NOMO-1 treated with DMSO at 0.1 percent for 48 hours (cell line): ENCODE results near the gene IFT27.

Experiments used
- DNase-seq: peaks from one replicate; lab custom pipeline; 2025; ENCODE audit not compliant: unreplicated experiment; lab: John Stamatoyannopoulos, UW

IFT27 gene, protein sequence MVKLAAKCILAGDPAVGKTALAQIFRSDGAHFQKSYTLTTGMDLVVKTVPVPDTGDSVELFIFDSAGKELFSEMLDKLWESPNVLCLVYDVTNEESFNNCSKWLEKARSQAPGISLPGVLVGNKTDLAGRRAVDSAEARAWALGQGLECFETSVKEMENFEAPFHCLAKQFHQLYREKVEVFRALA

GRCh38 chr22:36775964-36776669 is at the start of gene IFT27:
TSS of gene IFT27 (minus strand) at chr22:36776119. CDS start at chr22:36775707, 412 bp downstream.
- DNase-seq: peak; percentile 100

- DNase-seq: no peak
These were observed 48.7 kb upstream of the IFT27 start for GRCh38 chr22:36824655-36825054.

DNA sequence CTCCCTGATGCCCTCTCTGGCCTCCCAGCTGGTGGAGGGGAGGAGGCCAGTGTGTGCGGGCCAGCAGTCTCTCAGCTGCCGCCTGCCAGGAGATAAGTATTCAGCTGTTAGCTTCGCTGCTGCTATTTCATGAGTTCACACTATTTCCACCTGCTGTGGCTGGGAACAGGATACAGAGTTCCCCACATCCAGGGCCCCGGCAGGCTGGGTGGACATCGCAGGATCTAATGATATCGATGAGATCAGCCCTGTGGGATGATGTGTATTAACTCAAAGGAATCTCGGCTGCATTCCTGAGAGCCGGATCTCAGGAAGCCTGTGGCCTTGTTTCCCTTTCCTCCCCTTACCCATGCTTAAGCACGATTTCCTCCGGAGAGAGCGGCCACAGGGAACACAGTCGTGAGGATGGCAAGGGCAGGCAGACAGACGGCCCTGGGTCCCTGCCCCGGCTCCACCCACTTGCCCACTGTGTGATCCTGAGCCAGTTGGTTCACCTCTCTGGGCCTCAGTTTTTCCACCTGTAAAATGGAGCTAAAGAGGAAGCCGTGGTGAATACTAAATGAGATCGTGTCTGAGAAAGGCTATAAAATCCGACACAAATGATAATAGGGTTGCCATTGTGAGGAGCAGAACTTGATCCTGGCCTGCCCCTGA is 47.4 kb upstream of the IFT27 start:
- DNase-seq: no peak

DNA sequence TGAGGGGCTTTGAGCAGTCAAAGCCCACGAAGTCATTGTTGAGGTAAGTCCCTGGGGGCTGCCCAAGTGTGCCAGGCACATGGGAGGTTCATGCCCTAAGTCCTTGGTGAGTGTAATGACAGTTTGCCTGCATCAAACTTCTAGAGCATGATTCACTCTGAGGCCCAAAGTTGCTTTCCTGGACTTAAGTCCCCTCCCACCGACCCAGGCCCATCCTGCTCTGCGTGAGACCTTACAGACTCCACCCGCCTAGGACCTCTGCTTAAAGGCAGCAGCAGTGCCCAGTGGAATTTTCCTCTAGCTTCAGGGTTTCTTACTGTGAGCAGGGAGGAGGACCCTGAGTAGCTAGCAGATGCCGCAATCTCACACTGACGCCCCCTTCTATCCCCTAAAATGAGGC is 46.7 kb upstream of the IFT27 start:
- DNase-seq: no peak

GRCh38 chr22:36819112-36819511 is 43.2 kb upstream of the IFT27 start:
- DNase-seq: no peak

GRCh38 chr22:36818010-36818642 is 42.2 kb upstream of the IFT27 start:
- DNase-seq: no peak

DNA sequence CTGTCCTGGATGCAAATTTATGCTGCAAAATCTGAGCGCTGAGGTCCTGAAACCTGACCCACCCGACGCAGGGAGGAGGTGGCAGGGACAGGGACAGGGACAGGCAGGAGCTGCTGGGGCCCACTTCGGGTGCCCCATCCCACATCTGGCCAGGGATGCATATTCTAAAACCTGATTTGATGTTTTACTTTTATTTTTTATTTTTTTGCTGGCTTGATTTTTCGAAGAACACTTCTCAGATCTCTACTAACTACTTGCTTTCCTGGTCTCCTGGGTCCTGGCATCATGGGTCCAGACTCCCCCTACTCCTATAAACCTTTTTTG is 41.6 kb upstream of the IFT27 start:
- DNase-seq: no peak

- DNase-seq: no peak
These were observed 41.0 kb upstream of the IFT27 start, which contains the start of gene PVALB for GRCh38 chr22:36816636-36817524. TSS of gene PVALB (minus strand) at chr22:36817035. CDS start at chr22:36817005, 30 bp downstream.

- DNase-seq: no peak
These were observed 40.4 kb upstream of the IFT27 start for GRCh38 chr22:36816339-36816635.

GRCh38 chr22:36815558-36816338 is 39.8 kb upstream of the IFT27 start:
- DNase-seq: no peak

GRCh38 chr22:36814801-36815200 is 38.9 kb upstream of the IFT27 start:
- no peak for DNase-seq

- no peak for DNase-seq
These were observed 35.3 kb upstream of the IFT27 start for GRCh38 chr22:36811094-36811800.

- DNase-seq: no peak
These were observed 33.4 kb upstream of the IFT27 start for GRCh38 chr22:36809351-36809750.

DNA sequence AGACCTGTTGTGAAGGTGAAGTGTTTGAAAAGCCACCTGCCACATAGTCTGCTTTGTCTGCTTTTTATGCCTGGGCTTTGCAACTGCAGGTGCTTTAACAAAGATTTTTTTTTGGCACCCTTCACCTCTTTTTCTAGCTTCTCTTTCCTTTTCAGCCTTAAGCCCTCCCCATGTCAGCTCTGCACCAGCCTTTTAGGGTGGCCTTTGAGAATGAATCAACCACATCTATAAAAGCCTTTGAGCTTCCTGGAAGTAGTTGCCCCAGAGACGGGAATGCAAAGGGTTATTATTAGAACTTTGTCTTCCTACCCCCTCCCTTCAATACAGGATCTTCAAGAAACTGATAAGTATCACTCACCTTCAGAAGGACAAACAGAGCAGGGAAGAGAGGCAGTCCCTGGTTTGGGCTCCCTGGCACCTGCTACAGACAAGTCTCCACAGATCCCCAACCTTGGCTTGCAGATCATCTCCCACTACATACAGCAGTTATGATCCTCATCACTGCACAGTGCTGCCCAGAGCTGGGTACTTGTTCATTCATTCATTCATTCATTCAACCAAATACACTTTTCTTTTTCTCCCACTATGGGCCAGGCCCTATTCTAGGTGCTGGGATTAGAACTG is 32.9 kb upstream of the IFT27 start:
- DNase-seq: no peak

GRCh38 chr22:36807627-36808026 is 31.7 kb upstream of the IFT27 start:
- DNase-seq: no peak

DNA sequence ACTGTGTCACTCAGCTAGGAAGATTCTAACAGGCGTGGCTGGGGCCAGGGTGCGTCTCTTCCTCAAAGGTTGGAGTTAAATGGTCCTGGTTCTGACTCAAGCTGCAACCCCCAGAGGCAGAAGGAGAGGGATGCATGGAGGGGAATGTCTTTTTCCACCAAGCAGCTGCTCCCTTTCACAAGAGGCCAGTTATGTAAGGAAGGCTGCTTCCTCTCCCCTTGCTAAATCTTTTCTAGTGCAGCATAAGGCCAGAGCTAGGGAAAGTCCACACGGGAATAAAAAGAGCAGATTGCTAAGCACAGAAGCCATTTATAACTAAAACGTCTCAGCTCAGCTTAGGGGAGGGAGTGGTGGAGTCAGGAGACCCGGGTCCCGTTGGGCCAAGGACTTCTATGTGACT is 30.9 kb upstream of the IFT27 start:
- DNase-seq: no peak

- DNase-seq: no peak
These were observed 27.4 kb upstream of the IFT27 start for GRCh38 chr22:36803358-36803757.

DNA sequence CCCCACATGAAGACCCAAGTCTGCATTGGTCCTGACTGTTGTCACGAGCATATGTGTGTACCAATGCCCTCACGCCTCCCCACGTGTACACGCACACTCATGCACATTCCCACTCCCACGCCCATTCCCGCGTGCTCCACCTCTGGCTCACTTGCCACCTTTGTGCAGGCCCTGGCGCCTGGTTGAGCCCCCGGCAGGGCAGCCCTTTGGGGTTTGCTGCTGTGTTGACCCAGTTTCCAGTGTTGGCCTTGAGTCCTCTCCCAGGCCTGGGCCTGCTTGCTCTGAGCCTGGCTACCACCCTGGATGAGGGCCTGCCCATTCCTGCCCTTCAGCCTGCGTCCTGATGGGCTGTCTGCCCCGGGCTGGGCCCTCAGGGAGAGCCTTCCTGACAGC is 22.8 kb upstream of the IFT27 start:
- DNase-seq: no peak

DNA sequence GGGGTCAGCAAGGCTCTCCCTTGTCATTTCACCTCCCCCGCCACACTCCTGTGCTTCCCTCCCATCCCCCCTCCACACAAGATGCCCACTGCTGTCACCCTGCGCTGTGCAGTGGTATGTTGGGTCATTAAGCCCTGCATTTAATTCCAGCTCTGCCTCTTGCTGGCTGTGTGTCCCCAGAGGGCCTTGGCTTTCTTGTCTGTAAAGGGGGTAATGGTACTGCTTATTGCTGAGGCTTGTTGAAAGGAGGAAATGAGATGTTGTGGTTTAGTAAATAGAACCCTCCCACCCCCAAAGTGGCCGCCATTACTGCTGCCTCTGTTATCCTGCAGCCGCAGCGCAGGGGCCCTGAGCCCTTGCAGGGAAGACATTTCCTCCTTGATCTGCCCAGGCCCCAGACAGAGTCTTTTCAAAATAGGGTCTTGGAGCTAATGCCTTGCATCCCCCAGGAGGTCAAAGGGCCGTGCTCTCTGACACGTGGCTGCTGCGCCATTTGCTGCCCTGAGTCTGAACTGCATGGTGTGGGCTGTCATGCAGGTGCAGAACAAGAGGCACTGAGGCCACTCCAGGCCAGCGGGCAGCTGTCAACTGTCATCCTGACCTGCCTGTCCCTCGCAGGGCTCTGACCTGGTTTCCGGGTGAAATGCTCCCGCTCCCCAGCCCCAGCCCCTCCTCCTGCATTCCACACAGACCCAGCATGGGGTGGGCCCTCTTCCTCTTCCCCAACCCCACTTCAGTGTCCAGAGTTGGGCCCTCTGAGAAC is 22.2 kb upstream of the IFT27 start:
- no peak for DNase-seq
